VCaP (cell line): Measurements from ENCODE around the gene LRCH1.

Experiments
- H3K27ac ChIP-seq: fragments of 450-650 bp; 2 replicates; pipeline ENCODE4 v1.5.1; 2017
- TF ChIP-seq, protein P1 (sequence below): fragments of 450-650 bp; conservative IDR thresholded peaks from 2 replicates; pipeline ENCODE4 v1.5.1; 2017; ENCODE audit warnings: mild to moderate bottlenecking, moderate library complexity

Gene LRCH1

DNA sequence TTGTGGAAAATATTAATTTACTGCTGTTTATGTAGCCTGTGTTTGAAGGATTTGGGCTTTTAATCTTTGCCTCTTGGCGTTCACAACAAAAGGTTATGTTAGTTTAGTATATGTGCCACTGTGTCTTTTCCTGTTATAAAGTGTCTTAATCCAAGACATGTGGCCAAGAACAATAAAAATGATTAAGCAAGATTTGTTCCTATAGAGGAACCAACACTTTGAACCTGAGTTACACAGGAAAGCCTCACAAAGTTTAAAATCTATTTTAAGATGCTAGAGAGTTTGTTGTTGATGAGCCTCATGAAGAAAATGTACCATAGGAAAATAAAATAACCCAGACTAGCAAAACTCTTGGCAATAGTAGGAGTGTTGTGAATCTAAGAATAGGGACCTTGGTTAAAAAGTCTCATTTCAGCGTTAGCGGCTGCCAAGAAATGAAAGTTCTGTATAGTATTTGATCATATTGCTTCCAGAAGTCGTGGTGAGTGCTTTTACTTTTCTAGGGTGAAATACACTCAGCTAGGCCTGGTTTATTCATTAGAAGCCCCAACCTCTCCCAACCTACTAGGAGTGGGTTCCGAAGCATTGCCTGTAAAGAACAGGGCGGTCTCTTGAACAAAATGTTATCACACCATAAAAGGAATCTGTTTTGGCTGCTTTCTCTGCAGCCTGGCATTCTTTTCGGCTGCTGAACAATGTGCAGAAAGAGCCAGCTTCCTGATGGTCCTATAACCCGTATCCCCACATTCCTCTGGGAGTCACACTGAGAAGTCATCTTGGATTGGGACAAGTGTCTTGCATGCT, 102.6 kb downstream of the LRCH1 start:
- peak overlapping the region; percentile 84 for H3K27ac ChIP-seq

GRCh38 chr13:46656786-46657185, 103.8 kb downstream of the LRCH1 start:
- TF ChIP-seq, protein P1, sequence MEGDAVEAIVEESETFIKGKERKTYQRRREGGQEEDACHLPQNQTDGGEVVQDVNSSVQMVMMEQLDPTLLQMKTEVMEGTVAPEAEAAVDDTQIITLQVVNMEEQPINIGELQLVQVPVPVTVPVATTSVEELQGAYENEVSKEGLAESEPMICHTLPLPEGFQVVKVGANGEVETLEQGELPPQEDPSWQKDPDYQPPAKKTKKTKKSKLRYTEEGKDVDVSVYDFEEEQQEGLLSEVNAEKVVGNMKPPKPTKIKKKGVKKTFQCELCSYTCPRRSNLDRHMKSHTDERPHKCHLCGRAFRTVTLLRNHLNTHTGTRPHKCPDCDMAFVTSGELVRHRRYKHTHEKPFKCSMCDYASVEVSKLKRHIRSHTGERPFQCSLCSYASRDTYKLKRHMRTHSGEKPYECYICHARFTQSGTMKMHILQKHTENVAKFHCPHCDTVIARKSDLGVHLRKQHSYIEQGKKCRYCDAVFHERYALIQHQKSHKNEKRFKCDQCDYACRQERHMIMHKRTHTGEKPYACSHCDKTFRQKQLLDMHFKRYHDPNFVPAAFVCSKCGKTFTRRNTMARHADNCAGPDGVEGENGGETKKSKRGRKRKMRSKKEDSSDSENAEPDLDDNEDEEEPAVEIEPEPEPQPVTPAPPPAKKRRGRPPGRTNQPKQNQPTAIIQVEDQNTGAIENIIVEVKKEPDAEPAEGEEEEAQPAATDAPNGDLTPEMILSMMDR: no peak
- H3K27ac ChIP-seq: peak overlapping the region; percentile 84

More for the DNA sequence above, 102.6 kb downstream of the LRCH1 start:
- TF ChIP-seq, protein P1: no peak

- TF ChIP-seq, protein P1: no peak
- peak overlapping the region; percentile 59 for H3K27ac ChIP-seq
These were observed 106.6 kb downstream of the LRCH1 start for GRCh38 chr13:46659413-46660065.

DNA sequence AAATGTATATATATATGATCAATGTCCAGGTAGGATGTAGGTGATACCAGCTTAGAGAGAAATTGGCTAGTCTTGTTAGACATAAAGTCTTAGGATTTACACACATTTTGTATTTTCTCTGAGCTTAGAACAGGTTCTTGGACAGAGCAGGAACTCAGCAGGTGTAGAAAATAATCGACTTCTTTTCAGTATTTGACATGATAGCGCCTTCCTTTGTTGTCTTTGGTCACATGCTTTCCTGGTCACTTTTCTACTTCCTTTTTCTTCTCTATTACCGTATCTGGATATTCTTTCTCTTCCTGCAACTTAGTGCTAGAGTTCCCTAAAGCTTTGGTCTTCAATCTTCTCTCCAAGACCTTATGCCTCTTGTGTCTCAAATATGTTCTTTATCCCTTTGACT, 107.4 kb downstream of the LRCH1 start:
- TF ChIP-seq, protein P1: no peak
- peak overlapping the region; percentile 59 for H3K27ac ChIP-seq

GRCh38 chr13:46660857-46661256, 107.9 kb downstream of the LRCH1 start:
- TF ChIP-seq, protein P1: no peak
- H3K27ac ChIP-seq: peak overlapping the region; percentile 59

DNA sequence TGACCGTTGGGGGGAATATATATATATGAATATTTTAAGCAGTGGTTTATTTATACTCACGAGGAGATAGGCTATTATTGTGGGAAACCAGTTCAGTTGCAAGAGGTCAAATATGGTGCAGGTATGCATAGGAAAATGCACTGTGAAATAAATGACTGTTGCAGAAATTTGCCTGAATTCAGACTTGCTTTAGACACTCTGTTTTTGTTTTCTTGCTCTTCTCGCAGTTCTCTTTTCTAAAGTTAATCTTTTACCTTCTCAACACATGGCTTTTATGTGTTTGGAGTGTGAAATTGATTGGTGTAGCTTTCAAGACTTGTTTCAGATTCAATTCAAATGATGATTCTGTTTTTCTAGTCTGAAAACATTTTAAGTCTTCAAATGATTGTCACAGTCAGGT, 109.7 kb downstream of the LRCH1 start:
- TF ChIP-seq, protein P1: no peak
- peak overlapping the region; percentile 91 for H3K27ac ChIP-seq

GRCh38 chr13:46663206-46664037, 110.5 kb downstream of the LRCH1 start:
- peak overlapping the region; percentile 91 for H3K27ac ChIP-seq
- TF ChIP-seq, protein P1: no peak
